Stomach (tissue), 9 donors: ENCODE results near the gene RAB5IF. TPM values are rescaled to one million over a fixed set of nuclear protein-coding genes. Genes with fewer than 3 reads are reported as not detected.
A peak's percentile ranks its signal among the peaks of the same experiment; 100 is the strongest.

Experiments used
- DNase-seq, 2 donors: peaks; one replicate each; pipeline versions ENCODE4 v3.0.0 to v3.0.0-alpha.2; 2013 to 2019
- H3K27ac ChIP-seq, 5 donors: fragments of 200-600 bp in 4 of 5; sonication (generic) in 4 of 5; one replicate each; pipeline ENCODE4 v1.5.1; 2013 to 2019; ENCODE audit warnings: mild to moderate bottlenecking in 1 of 5, moderate library complexity in 1 of 5
- H3K27me3 ChIP-seq, 3 donors: fragments of 200-600 bp; sonication (generic); one replicate each; pipeline ENCODE4 v1.5.1; 2017 to 2019; ENCODE audit warnings: mixed run types in 1 of 3
- H3K36me3 ChIP-seq, 4 donors: fragments of 200-600 bp; sonication (generic); 1 replicate in 3 of 4; 2 replicates in 1 of 4; pipeline ENCODE4 v1.5.1; 2016 to 2019
- H3K4me1 ChIP-seq, 4 donors: fragments of 200-600 bp; sonication (generic); one replicate each; pipeline ENCODE4 v1.5.1; 2016 to 2019
- H3K4me3 ChIP-seq, 4 donors: fragments of 200-600 bp; sonication (generic) in 3 of 4; one replicate each; pipeline ENCODE4 v1.5.1; 2016 to 2019; ENCODE audit warnings: mild to moderate bottlenecking in 1 of 4
- H3K9me3 ChIP-seq, 4 donors: fragments of 200-600 bp; sonication (generic); one replicate each; pipeline ENCODE4 v1.5.1; 2016 to 2019
- CTCF ChIP-seq, 7 experiments: fragments of 450-650 bp in 4 of 7; fragments of 200-600 bp in 3 of 7; sonication (generic) in 3 of 7; IDR thresholded peaks; one replicate each; pipeline ENCODE4 v1.5.1; 2016 to 2019; ENCODE audit warnings: antibody characterized with exemption in 7 of 7, control low read depth in 2 of 7, mild to moderate bottlenecking in 1 of 7
- EP300 ChIP-seq: sonication (generic); formaldehyde crosslinking; IDR thresholded peaks from one replicate; pipeline ENCODE4 v1.6.1; 2017; ENCODE audit warnings: antibody characterized with exemption
- POLR2A ChIP-seq, 4 donors: fragments of 450-650 bp; IDR thresholded peaks; one replicate each; pipeline ENCODE4 v1.6.1; 2016; ENCODE audit warnings: antibody characterized with exemption in 4 of 4, control low read depth in 2 of 4, mild to moderate bottlenecking in 1 of 4, moderate library complexity in 1 of 4
- POLR2AphosphoS5 ChIP-seq, 3 donors: sonication (generic); formaldehyde crosslinking; IDR thresholded peaks; one replicate each; pipeline ENCODE4 v1.6.1; 2016; ENCODE audit warnings: antibody characterized with exemption in 3 of 3
- WGBS, 5 donors: extraction: QIAGEN DNeasy Blood & Tissue Kit in 3 of 5; methylation state at CpG; one replicate each; pipeline versions ENCODE4 v1.1.5 to v1.1.7; 2013 to 2018; 5-methylcytosine and 5-hydroxymethylcytosine counted together
- intact Hi-C: fragments of 100-400 bp; cut with DNase I; formaldehyde crosslinking; loops from one replicate; pipeline ENCODE4 v1.15.1; 2023; ENCODE audit warnings: low total_unique reads
- polyA plus RNA-seq, 3 donors: library from polyadenylated mRNA; stranded (reverse); fragments of 200-250 nt; gene quantifications; one replicate each; pipeline ENCODE4 v1.2.3, GENCODE V29; 2013
- total RNA-seq, 5 donors: library from RNA; depleted of rRNA; stranded (reverse); fragments of >200 nt; gene quantifications; one replicate each; pipeline versions ENCODE4 v1.1.0 to v1.2.3, GENCODE V29; 2014 to 2016
- donor health status: healthy with polysubstance abuse.
- donor health status: Bipolar disorder and iron deficiency.
- donor health status: healthy.

The RAB5IF gene
- total and polyA plus RNA-seq, 8 donors: 35.0 to 136 (median 90.5) TPM

- intact Hi-C loops: no loop called here
- TF ChIP-seq POLR2AphosphoS5 (IDR thresholded peaks at IDR 0.05) (peak; percentile 10 to 74 (median 40)), CTCF (IDR thresholded peaks at IDR 0.05) (no peak)
- H3K9me3 ChIP-seq: no peaks in the 10 kb centered on the region
- WGBS, 5 donors: 2 to 32% (median 4%) methylated on average over 11 to 80 of the region's 80 CpGs
- H3K27ac ChIP-seq: peak within 1 kb of the TSS; percentile 87 to 97 (median 94)
- no peaks in the 10 kb centered on the region for H3K36me3 ChIP-seq
- peak; percentile 79 to 97 for DNase-seq
- H3K4me1 ChIP-seq: peaks cover 15 to 34% (median 31%) of the 10 kb centered on the region in 4 donors
- peak within 1 kb of the TSS; percentile 74 to 89 (median 82) for H3K4me3 ChIP-seq
- H3K27me3 ChIP-seq: no peaks in the 10 kb centered on the region
These were observed 32.3 kb upstream of the RAB5IF start, which contains the start of gene TGIF2 for GRCh38 chr20:36573103-36573797. Gene TGIF2, plus strand, starts transcription at chr20:36573597. Its CDS starts 5,178 bp downstream, at chr20:36578775.

GRCh38 chr20:36573798-36574365 lies 31.7 kb upstream of the RAB5IF start:
- intact Hi-C loops: no loop called here
- Histone ChIP-seq H3K27ac (peak overlapping the region; percentile 87 to 97 (median 94)), H3K36me3 (peaks cover 2 to 5% (median 4%) of the 10 kb centered on the region in 4 donors), H3K27me3 (no peaks in the 10 kb centered on the region), H3K4me3 (peak overlapping the region; percentile 74 to 89 (median 82)), H3K4me1 (peaks cover 15 to 34% (median 31%) of the 10 kb centered on the region in 4 donors), H3K9me3 (no peaks in the 10 kb centered on the region)
- peak in 1 of 2 donors; percentile 29 for DNase-seq
- TF ChIP-seq POLR2AphosphoS5 (IDR thresholded peaks at IDR 0.05): no peak
- no peak for TF ChIP-seq CTCF (IDR thresholded peaks at IDR 0.05)
- 0 to 2% (median 1%) methylated on average over 21 to 53 of the region's 53 CpGs for WGBS, 5 donors

- DNase-seq: peak; percentile 51 to 89
- intact Hi-C loops: no loop called here
- no peaks in the 10 kb centered on the region for H3K9me3 ChIP-seq
- peak overlapping the region; percentile 87 to 97 (median 94) for H3K27ac ChIP-seq
- whole genome bisulfite sequencing, 5 donors: 1 to 2% (median 2%) methylated on average over 22 to 64 of the region's 69 CpGs
- H3K4me3 ChIP-seq: peak overlapping the region; percentile 74 to 89 (median 82)
- H3K36me3 ChIP-seq: peaks cover 4 to 12% (median 11%) of the 10 kb centered on the region in 4 donors
- no peaks in the 10 kb centered on the region for H3K27me3 ChIP-seq
- TF ChIP-seq POLR2A (IDR thresholded peaks at IDR 0.05): no peak
- no peak for TF ChIP-seq EP300
- TF ChIP-seq CTCF (IDR thresholded peaks at IDR 0.05): no peak
- no peak for TF ChIP-seq POLR2AphosphoS5 (IDR thresholded peaks at IDR 0.05)
- peaks cover 15 to 34% (median 31%) of the 10 kb centered on the region in 4 donors for H3K4me1 ChIP-seq
These were observed 31.0 kb upstream of the RAB5IF start for GRCh38 chr20:36574366-36575135.

GRCh38 chr20:36576081-36576445 lies 29.5 kb upstream of the RAB5IF start:
- no peaks in the 10 kb centered on the region for H3K9me3 ChIP-seq
- H3K36me3 ChIP-seq: peaks cover 12 to 26% (median 26%) of the 10 kb centered on the region in 4 donors
- TF ChIP-seq CTCF (IDR thresholded peaks at IDR 0.05) (no peak), POLR2A (IDR thresholded peaks at IDR 0.05) (no peak)
- no peak overlapping the region for H3K4me3 ChIP-seq
- H3K27me3 ChIP-seq: no peaks in the 10 kb centered on the region
- H3K4me1 ChIP-seq: peaks cover 15 to 34% (median 31%) of the 10 kb centered on the region in 4 donors
- intact Hi-C loops: no loop called here
- no peak for DNase-seq
- peak overlapping the region in 2 of 5 donors; percentile 94 to 97 for H3K27ac ChIP-seq
- WGBS, 5 donors: 26 to 79% (median 43%) methylated on average over 1 of the region's 1 CpG
